PC-3 (cell line): ENCODE data around the gene WNK4.

Experiments
- CTCF ChIP-seq: fragments of 300-600 bp; sonication (generic); conservative IDR thresholded peaks from 2 replicates; pipeline ENCODE4 v1.5.1; 2017; ENCODE audit warnings: antibody characterized with exemption, low read depth, mild to moderate bottlenecking, low read length
- EZH2 ChIP-seq: fragments of 300-600 bp; sonication (generic); IDR thresholded peaks from one replicate; pipeline ENCODE4 v1.6.1; 2017; ENCODE audit warnings: antibody characterized with exemption, mild to moderate bottlenecking, low read length; ENCODE audit not compliant: unreplicated experiment
- EZH2phosphoT487 ChIP-seq: fragments of 300-600 bp; sonication (generic); IDR thresholded peaks from 2 replicates; pipeline ENCODE4 v1.6.1; 2018; ENCODE audit warnings: mild to moderate bottlenecking, antibody characterized with exemption, low read length, borderline replicate concordance

- TF ChIP-seq EZH2: no peak
- no peak for TF ChIP-seq CTCF
- TF ChIP-seq EZH2phosphoT487: no peak
Observed at GRCh38 chr17:42830971-42831370, 50.6 kb downstream of the WNK4 start.
